HCT116 (cell line): ENCODE measurements around the gene HYAL1. TPM values are rescaled to one million over a fixed set of nuclear protein-coding genes. Genes with fewer than 3 reads are reported as not detected.

Experiments
- ATAC-seq: fragments of 200-7000 bp; cut with Tn5 transposase; 2 replicates; pipeline ENCODE4 v1.9.1; 2020; ENCODE audit warnings: mild to moderate bottlenecking, moderate library complexity
- BruUV-seq: library from RNA; stranded (reverse); fragments of 400-500 nt; replicated peaks from 2 replicates; lab custom pipeline; 2021; lab: Mats Ljungman, UMichigan
- CTCF ChIA-PET: fragments of 300-600 bp; sonication (Branson Sonifier 250); formaldehyde crosslinking; loops from one replicate; lab custom pipeline; 2021; ENCODE audit warnings: antibody characterized with exemption; lab: Charles Lee
- POLR2A ChIA-PET: fragments of 300-600, 350-600 bp; sonication (Branson Sonifier 250); formaldehyde crosslinking; loops from one replicate; lab custom pipeline; 2021; ENCODE audit warnings: antibody characterized with exemption; lab: Charles Lee
- RAD21 ChIA-PET, 2 experiments: fragments of 300-600 bp; sonication (Branson Sonifier 250); formaldehyde crosslinking; loops; one replicate each; lab custom pipeline; 2023; ENCODE audit warnings: low total read pairs in 2 of 2; ENCODE audit not compliant: uncharacterized antibody in 2 of 2, unreplicated experiment in 2 of 2, low non-redundant PET in 1 of 2; lab: Charles Lee
- DNase-seq: peaks from one replicate; pipeline ENCODE4 v3.0.0-alpha.2; 2010; ENCODE audit warnings: low read depth, low spot score
- H2AFZ ChIP-seq: fragments of 200-600 bp; shearing (Covaris generic), sonication (generic); 2 replicates; pipeline ENCODE4 v1.6.1; 2017; ENCODE audit warnings: low read depth, mixed run types, mixed read lengths, antibody characterized with exemption, low read length; ENCODE audit not compliant: poor library complexity, severe bottlenecking
- H3K27ac ChIP-seq: 2 replicates; pipeline ENCODE4 v1.5.1; 2012; ENCODE audit warnings: low read depth, low read length
- H3K27me3 ChIP-seq: fragments of 200-600 bp; sonication (generic); 2 replicates; pipeline ENCODE4 v1.6.1; 2016; ENCODE audit warnings: mixed run types, low read length, mixed read lengths; ENCODE audit not compliant: insufficient read depth
- H3K36me3 ChIP-seq, 2 experiments: fragments of 200-500 bp in 1 of 2; fragments of 200-600 bp in 1 of 2; sonication (Bioruptor generic) in 1 of 2; sonication (generic) in 1 of 2; 2 replicates each; pipeline versions ENCODE4 v1.5.1 to v1.6.1; 2014 to 2016; ENCODE audit warnings: low read length in 2 of 2, inconsistent platforms in 1 of 2, mixed read lengths in 1 of 2, mixed run types in 1 of 2; ENCODE audit not compliant: insufficient read depth in 2 of 2, control insufficient read depth in 1 of 2
- H3K4me1 ChIP-seq, 2 experiments: fragments of 200-600 bp in 1 of 2; sonication (generic) in 1 of 2; 2 replicates each; pipeline versions ENCODE4 v1.5.1 to v1.6.1; 2012 to 2017; ENCODE audit warnings: low read length in 2 of 2, inconsistent platforms in 1 of 2, mild to moderate bottlenecking in 1 of 2, mixed read lengths in 1 of 2, mixed run types in 1 of 2, moderate library complexity in 1 of 2; ENCODE audit not compliant: insufficient read depth in 2 of 2, control insufficient read depth in 1 of 2
- H3K4me2 ChIP-seq: fragments of 200-600 bp; sonication (generic); 2 replicates; pipeline ENCODE4 v1.6.1; 2017; ENCODE audit warnings: mixed run types, low read length, mixed read lengths
- H3K4me3 ChIP-seq, 2 experiments: fragments of 200-600 bp in 1 of 2; sonication (generic) in 1 of 2; replicated peaks in 1 of 2; 2 replicates each; pipeline ENCODE4 v1.5.1; 2011 to 2016; ENCODE audit warnings: low read length in 2 of 2, control low read depth in 1 of 2, low read depth in 1 of 2, mild to moderate bottlenecking in 1 of 2, mixed read lengths in 1 of 2, mixed run types in 1 of 2
- H3K79me2 ChIP-seq: fragments of 200-600 bp; sonication (generic); 2 replicates; pipeline ENCODE4 v1.6.1; 2017; ENCODE audit warnings: mild to moderate bottlenecking, mixed run types, low read length, moderate library complexity, mixed read lengths; ENCODE audit not compliant: insufficient read depth
- H3K9ac ChIP-seq: fragments of 200-600 bp; sonication (generic); 2 replicates; pipeline ENCODE4 v1.6.1; 2016; ENCODE audit warnings: low read length, mixed read lengths
- H3K9me2 ChIP-seq: fragments of 200-600 bp; sonication (generic), shearing (Covaris generic); 2 replicates; pipeline ENCODE4 v1.6.1; 2017; ENCODE audit warnings: mixed run types, mild to moderate bottlenecking, moderate library complexity; ENCODE audit not compliant: insufficient read depth
- H3K9me3 ChIP-seq, 2 experiments: fragments of 200-500 bp in 1 of 2; fragments of 200-600 bp in 1 of 2; sonication (Bioruptor generic) in 1 of 2; sonication (generic) in 1 of 2; 2 replicates each; pipeline ENCODE4 v1.6.1; 2014 to 2017; ENCODE audit warnings: low read length in 2 of 2, mixed read lengths in 2 of 2, inconsistent platforms in 1 of 2, low read depth in 1 of 2, mild to moderate bottlenecking in 1 of 2, mixed run types in 1 of 2, moderate library complexity in 1 of 2; ENCODE audit not compliant: control insufficient read depth in 1 of 2, insufficient read depth in 1 of 2
- H4K20me1 ChIP-seq: fragments of 200-600 bp; sonication (generic), shearing (Covaris generic); 2 replicates; pipeline ENCODE4 v1.6.1; 2017; ENCODE audit warnings: mixed run types, mild to moderate bottlenecking, moderate library complexity; ENCODE audit not compliant: insufficient read depth
- CBX3 ChIP-seq: IDR thresholded peaks from 2 replicates; pipeline ENCODE4 v1.6.1; 2012; ENCODE audit warnings: low read depth
- CEBPB ChIP-seq: IDR thresholded peaks from 2 replicates; pipeline ENCODE4 v1.6.1; 2012; ENCODE audit warnings: low read depth
- FOSL1 ChIP-seq: IDR thresholded peaks from 2 replicates; pipeline ENCODE4 v1.6.1; 2012; ENCODE audit warnings: low read depth
- JUND ChIP-seq: IDR thresholded peaks from 2 replicates; pipeline ENCODE4 v1.6.1; 2012
- RAD21 ChIP-seq: IDR thresholded peaks from 2 replicates; pipeline ENCODE4 v1.6.1; 2012; ENCODE audit warnings: low read depth, mild to moderate bottlenecking
- YY1 ChIP-seq: IDR thresholded peaks from 2 replicates; pipeline ENCODE4 v1.6.1; 2011; ENCODE audit warnings: low read length, low read depth, moderate library complexity, mild to moderate bottlenecking; ENCODE audit not compliant: insufficient replicate concordance; ENCODE audit errors: extremely low read depth
- ZNF274 ChIP-seq: fragments of 200-500 bp; sonication (Bioruptor generic); IDR thresholded peaks from 2 replicates; pipeline ENCODE4 v1.6.1; 2014; ENCODE audit warnings: mild to moderate bottlenecking, low read depth, low read length, inconsistent platforms
- intact Hi-C: fragments of 100-400 bp; cut with micrococcal nuclease; formaldehyde crosslinking; loops from 2 replicates; pipeline ENCODE4 v1.10.0; 2022
- total RNA-seq: library from RNA; stranded (reverse); gene quantifications from one replicate; pipeline ENCODE4 v1.2.1, GENCODE V29; 2021; ENCODE audit not compliant: unreplicated experiment
- TF ChIP-seq, protein P1 (sequence below): IDR thresholded peaks from 2 replicates; pipeline ENCODE4 v1.6.1; 2012

HYAL1 gene
- total RNA-seq, 1 experiment from 2014 or later, result 6.1 TPM

GRCh38 chr3:50261505-50261904, 41.9 kb downstream of the HYAL1 start:
- peaks cover 47 to 72% of the 10 kb centered on the region in 2 experiments for H3K4me1 ChIP-seq
- DNase-seq (no peak), ATAC-seq (no peak)
- POLR2A ChIA-PET, result interaction anchor here (1.4 kb wide), 1 partner anchor 11 kb away, joined by 3 read pairs; no protein-coding TSS in a partner anchor
- H3K9ac ChIP-seq, result peak overlapping the region; percentile 84
- H3K4me2 ChIP-seq, result peak overlapping the region; percentile 92
- no peaks in the 10 kb centered on the region for H3K79me2 ChIP-seq
- H2AFZ ChIP-seq, result no peak overlapping the region
- 0 out of 4 replicates have a peak overlapping the region, but pooled peaks of 1 of the 2 experiments have one; percentile 64 for H3K4me3 ChIP-seq
- no peaks in the 10 kb centered on the region for H3K27me3 ChIP-seq
- intact Hi-C loops, result loop anchor here (2.0 kb wide), 1 partner anchor 63 kb away; no protein-coding TSS in a partner anchor
- no peaks in the 10 kb centered on the region for H3K9me3 ChIP-seq
- peak overlapping the region; percentile 77; the same call in 1 of the 2 replicates for H3K27ac ChIP-seq
- peaks cover 9 to 15% of the 10 kb centered on the region in 2 experiments; a peak in 3 of 4 replicates for H3K36me3 ChIP-seq
- TF ChIP-seq CBX3 (no peak), ZNF274 (no peak), JUND (no peak)
- no peaks in the 10 kb centered on the region for H3K9me2 ChIP-seq
- H4K20me1 ChIP-seq, result no peaks in the 10 kb centered on the region
- RAD21 ChIA-PET, result no interaction called here
- CTCF ChIA-PET, result interaction anchor here (1.6 to 3.2 kb wide), 3 partner anchors 13 to 35 kb away, joined by 5 to 25 read pairs (median 9); no protein-coding TSS in a partner anchor
- no TSS peak for BruUV-seq

- intact Hi-C loops, result loop anchor here (2.0 kb wide), 1 partner anchor 64 kb away; no protein-coding TSS in a partner anchor
- CTCF ChIA-PET, result interaction anchor here (1.2 to 3.2 kb wide), 6 partner anchors 10 to 63 kb away, joined by 4 to 27 read pairs (median 12); partner anchors contain the start of gene GNAI2
- BruUV-seq, result no TSS peak
- peak overlapping the region; percentile 77 for H3K27ac ChIP-seq
- H3K36me3 ChIP-seq, result peaks cover 11 to 15% of the 10 kb centered on the region in 2 experiments; a peak in 3 of 4 replicates
- no peaks in the 10 kb centered on the region for H3K79me2 ChIP-seq
- no peaks in the 10 kb centered on the region for H3K27me3 ChIP-seq
- H4K20me1 ChIP-seq, result no peaks in the 10 kb centered on the region
- peak overlapping the region; percentile 59 to 64 for H3K4me3 ChIP-seq
- no peaks in the 10 kb centered on the region for H3K9me3 ChIP-seq
- H2AFZ ChIP-seq, result no peak overlapping the region
- peak overlapping the region; percentile 92 for H3K4me2 ChIP-seq
- TF ChIP-seq CEBPB (no peak), YY1 (no peak), FOSL1 (no peak), ZNF274 (no peak), CBX3 (no peak), RAD21 (no peak)
- TF ChIP-seq, protein P1, sequence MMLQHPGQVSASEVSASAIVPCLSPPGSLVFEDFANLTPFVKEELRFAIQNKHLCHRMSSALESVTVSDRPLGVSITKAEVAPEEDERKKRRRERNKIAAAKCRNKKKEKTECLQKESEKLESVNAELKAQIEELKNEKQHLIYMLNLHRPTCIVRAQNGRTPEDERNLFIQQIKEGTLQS, result no peak
- TF ChIP-seq, all 23 proteins: peak for 0
- Histone ChIP-seq H3K9ac (peak overlapping the region; percentile 84), H3K4me1 (peaks cover 42 to 67% of the 10 kb centered on the region in 2 experiments), H3K9me2 (no peaks in the 10 kb centered on the region)
- ChIA-PET RAD21 (interaction anchor here in 1 of 2 experiments (1.1 kb wide), 1 partner anchor 60 kb away, joined by 4 read pairs; no protein-coding TSS in a partner anchor), POLR2A (interaction anchor here (1.4 to 2.0 kb wide), 3 partner anchors 11 to 26 kb away, joined by 3 to 8 read pairs (median 8); partner anchors contain the start of gene GNAI2)
- no peak for ATAC-seq
- no peak for DNase-seq
Measured at GRCh38 chr3:50260942-50261441, 42.4 kb downstream of the HYAL1 start.
